ENCODE measurements around the gene EEPD1.
A peak's percentile ranks its signal among the peaks of the same experiment; 100 is the strongest.

DNA sequence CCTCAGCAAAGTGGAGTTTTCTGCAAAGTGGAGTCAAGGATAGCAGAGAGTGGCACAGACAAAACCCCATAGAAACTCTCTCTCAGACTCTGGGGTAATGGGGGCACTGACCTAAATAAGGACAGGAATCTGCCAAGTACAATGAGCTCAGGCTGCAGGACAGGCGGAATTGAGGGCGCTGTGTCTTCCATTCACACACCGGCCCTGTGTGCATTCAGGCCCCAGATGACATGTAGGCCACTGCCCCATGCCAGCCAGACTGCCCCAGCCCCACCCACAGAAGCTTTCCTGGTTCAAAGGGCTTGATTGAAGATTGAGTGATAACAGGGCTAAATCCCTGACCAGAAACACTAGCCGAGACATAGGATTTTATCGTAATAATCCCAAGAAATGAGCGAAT is 52.7 kb downstream of the EEPD1 start:
- TF ChIP-seq, protein P1, sequence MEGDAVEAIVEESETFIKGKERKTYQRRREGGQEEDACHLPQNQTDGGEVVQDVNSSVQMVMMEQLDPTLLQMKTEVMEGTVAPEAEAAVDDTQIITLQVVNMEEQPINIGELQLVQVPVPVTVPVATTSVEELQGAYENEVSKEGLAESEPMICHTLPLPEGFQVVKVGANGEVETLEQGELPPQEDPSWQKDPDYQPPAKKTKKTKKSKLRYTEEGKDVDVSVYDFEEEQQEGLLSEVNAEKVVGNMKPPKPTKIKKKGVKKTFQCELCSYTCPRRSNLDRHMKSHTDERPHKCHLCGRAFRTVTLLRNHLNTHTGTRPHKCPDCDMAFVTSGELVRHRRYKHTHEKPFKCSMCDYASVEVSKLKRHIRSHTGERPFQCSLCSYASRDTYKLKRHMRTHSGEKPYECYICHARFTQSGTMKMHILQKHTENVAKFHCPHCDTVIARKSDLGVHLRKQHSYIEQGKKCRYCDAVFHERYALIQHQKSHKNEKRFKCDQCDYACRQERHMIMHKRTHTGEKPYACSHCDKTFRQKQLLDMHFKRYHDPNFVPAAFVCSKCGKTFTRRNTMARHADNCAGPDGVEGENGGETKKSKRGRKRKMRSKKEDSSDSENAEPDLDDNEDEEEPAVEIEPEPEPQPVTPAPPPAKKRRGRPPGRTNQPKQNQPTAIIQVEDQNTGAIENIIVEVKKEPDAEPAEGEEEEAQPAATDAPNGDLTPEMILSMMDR (IDR thresholded peaks at IDR 0.05; ENCODE audit: low read depth, low read length, missing input control) = no peak
- peak; percentile 89 to 97 for TF ChIP-seq RXRA (IDR thresholded peaks at IDR 0.05)
- TF ChIP-seq RAD21 (IDR thresholded peaks at IDR 0.05) = peak; percentile 58 to 65
- TF ChIP-seq, protein P2, sequence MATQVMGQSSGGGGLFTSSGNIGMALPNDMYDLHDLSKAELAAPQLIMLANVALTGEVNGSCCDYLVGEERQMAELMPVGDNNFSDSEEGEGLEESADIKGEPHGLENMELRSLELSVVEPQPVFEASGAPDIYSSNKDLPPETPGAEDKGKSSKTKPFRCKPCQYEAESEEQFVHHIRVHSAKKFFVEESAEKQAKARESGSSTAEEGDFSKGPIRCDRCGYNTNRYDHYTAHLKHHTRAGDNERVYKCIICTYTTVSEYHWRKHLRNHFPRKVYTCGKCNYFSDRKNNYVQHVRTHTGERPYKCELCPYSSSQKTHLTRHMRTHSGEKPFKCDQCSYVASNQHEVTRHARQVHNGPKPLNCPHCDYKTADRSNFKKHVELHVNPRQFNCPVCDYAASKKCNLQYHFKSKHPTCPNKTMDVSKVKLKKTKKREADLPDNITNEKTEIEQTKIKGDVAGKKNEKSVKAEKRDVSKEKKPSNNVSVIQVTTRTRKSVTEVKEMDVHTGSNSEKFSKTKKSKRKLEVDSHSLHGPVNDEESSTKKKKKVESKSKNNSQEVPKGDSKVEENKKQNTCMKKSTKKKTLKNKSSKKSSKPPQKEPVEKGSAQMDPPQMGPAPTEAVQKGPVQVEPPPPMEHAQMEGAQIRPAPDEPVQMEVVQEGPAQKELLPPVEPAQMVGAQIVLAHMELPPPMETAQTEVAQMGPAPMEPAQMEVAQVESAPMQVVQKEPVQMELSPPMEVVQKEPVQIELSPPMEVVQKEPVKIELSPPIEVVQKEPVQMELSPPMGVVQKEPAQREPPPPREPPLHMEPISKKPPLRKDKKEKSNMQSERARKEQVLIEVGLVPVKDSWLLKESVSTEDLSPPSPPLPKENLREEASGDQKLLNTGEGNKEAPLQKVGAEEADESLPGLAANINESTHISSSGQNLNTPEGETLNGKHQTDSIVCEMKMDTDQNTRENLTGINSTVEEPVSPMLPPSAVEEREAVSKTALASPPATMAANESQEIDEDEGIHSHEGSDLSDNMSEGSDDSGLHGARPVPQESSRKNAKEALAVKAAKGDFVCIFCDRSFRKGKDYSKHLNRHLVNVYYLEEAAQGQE (IDR thresholded peaks at IDR 0.05) = peak; percentile 53
- TF ChIP-seq JUND (IDR thresholded peaks at IDR 0.05) = peak in 1 of 2 donors; percentile 70
- TF ChIP-seq, protein P3, sequence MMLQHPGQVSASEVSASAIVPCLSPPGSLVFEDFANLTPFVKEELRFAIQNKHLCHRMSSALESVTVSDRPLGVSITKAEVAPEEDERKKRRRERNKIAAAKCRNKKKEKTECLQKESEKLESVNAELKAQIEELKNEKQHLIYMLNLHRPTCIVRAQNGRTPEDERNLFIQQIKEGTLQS (IDR thresholded peaks at IDR 0.05) = no peak
- TF ChIP-seq TAF1 (conservative IDR thresholded peaks at IDR 0.05) = no peak
- peak; percentile 60 for TF ChIP-seq SP1 (IDR thresholded peaks at IDR 0.05)
- TF ChIP-seq, protein P4, sequence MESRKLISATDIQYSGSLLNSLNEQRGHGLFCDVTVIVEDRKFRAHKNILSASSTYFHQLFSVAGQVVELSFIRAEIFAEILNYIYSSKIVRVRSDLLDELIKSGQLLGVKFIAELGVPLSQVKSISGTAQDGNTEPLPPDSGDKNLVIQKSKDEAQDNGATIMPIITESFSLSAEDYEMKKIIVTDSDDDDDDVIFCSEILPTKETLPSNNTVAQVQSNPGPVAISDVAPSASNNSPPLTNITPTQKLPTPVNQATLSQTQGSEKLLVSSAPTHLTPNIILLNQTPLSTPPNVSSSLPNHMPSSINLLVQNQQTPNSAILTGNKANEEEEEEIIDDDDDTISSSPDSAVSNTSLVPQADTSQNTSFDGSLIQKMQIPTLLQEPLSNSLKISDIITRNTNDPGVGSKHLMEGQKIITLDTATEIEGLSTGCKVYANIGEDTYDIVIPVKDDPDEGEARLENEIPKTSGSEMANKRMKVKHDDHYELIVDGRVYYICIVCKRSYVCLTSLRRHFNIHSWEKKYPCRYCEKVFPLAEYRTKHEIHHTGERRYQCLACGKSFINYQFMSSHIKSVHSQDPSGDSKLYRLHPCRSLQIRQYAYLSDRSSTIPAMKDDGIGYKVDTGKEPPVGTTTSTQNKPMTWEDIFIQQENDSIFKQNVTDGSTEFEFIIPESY (IDR thresholded peaks at IDR 0.05) = peak; percentile 22
- TF ChIP-seq, protein P5, sequence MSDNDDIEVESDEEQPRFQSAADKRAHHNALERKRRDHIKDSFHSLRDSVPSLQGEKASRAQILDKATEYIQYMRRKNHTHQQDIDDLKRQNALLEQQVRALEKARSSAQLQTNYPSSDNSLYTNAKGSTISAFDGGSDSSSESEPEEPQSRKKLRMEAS (IDR thresholded peaks at IDR 0.05) = peak; percentile 71
- TF ChIP-seq HNF4A (conservative IDR thresholded peaks at IDR 0.05) = peak; percentile 73 to 89
- peak in 1 of 2 donors; percentile 18 for TF ChIP-seq GABPA (IDR thresholded peaks at IDR 0.05 in 1 of 2, conservative IDR thresholded peaks at IDR 0.05 in 1 of 2)
- peak; percentile 76 for TF ChIP-seq YY1 (IDR thresholded peaks at IDR 0.05)
- no peak for TF ChIP-seq FOXA1 (IDR thresholded peaks at IDR 0.05)

Measured in liver (tissue), 3 donors.